ENCODE data around the gene NAALADL2.
"Not testable (repeated sequence)": the region's sequence is repeated elsewhere in the genome, so short reads cannot be mapped to it uniquely, and the experiment has no call there.

The NAALADL2 gene

GRCh38 chr3:175764722-175765121 lies 905.6 kb downstream of the NAALADL2 start:
- DNase-seq (ENCODE audit: low read depth): no peak
- no peak overlapping the region for H3K4me3 ChIP-seq (ENCODE audit: control insufficient read depth, low read depth, low read length)
- TF ChIP-seq CTCF (conservative IDR thresholded peaks at IDR 0.05; ENCODE audit: control insufficient read depth, insufficient read depth, low read depth, low read length): no peak

GRCh38 chr3:175770426-175770825 lies 911.3 kb downstream of the NAALADL2 start:
- no peak overlapping the region for H3K4me3 ChIP-seq (ENCODE audit: control insufficient read depth, low read depth, low read length)
- no peak for TF ChIP-seq CTCF (conservative IDR thresholded peaks at IDR 0.05; ENCODE audit: control insufficient read depth, insufficient read depth, low read depth, low read length)
- DNase-seq (ENCODE audit: low read depth): no peak

- DNase-seq (ENCODE audit: low read depth): peak; percentile 45
- TF ChIP-seq CTCF (conservative IDR thresholded peaks at IDR 0.05; ENCODE audit: control insufficient read depth, insufficient read depth, low read depth, low read length): no peak
- H3K4me3 ChIP-seq (ENCODE audit: control insufficient read depth, low read depth, low read length): no peak overlapping the region
These were observed 918.4 kb downstream of the NAALADL2 start for GRCh38 chr3:175777495-175777894.

GRCh38 chr3:175777965-175778364 lies 918.8 kb downstream of the NAALADL2 start:
- no peak overlapping the region for H3K4me3 ChIP-seq (ENCODE audit: control insufficient read depth, low read depth, low read length)
- no peak for DNase-seq (ENCODE audit: low read depth)
- no peak for TF ChIP-seq CTCF (conservative IDR thresholded peaks at IDR 0.05; ENCODE audit: control insufficient read depth, insufficient read depth, low read depth, low read length)

- no peak for DNase-seq (ENCODE audit: low read depth)
- no peak for TF ChIP-seq CTCF (conservative IDR thresholded peaks at IDR 0.05; ENCODE audit: control insufficient read depth, insufficient read depth, low read depth, low read length)
- no peak overlapping the region for H3K4me3 ChIP-seq (ENCODE audit: control insufficient read depth, low read depth, low read length)
These were observed 919.9 kb downstream of the NAALADL2 start for GRCh38 chr3:175778994-175779393.

GRCh38 chr3:175787109-175787508 lies 928.0 kb downstream of the NAALADL2 start:
- H3K4me3 ChIP-seq (ENCODE audit: control insufficient read depth, low read depth, low read length); DNase-seq (ENCODE audit: low read depth): not testable (repeated sequence)

GRCh38 chr3:175792245-175792644 lies 933.1 kb downstream of the NAALADL2 start:
- no peak overlapping the region for H3K4me3 ChIP-seq (ENCODE audit: control insufficient read depth, low read depth, low read length)
- no peak for DNase-seq (ENCODE audit: low read depth)
- no peak for TF ChIP-seq CTCF (conservative IDR thresholded peaks at IDR 0.05; ENCODE audit: control insufficient read depth, insufficient read depth, low read depth, low read length)

Data from fibroblast of mammary gland (primary cell).